Uterus (tissue), 4 donors: ENCODE data around the gene CDC42BPG. TPM values are rescaled to one million over a fixed set of nuclear protein-coding genes. Genes with fewer than 3 reads are reported as not detected.

Source experiments
- DNase-seq, 2 donors: peaks; one replicate each; pipeline ENCODE4 v3.0.0-alpha.2; 2019 to 2020
- H3K27ac ChIP-seq, 2 donors: fragments of 200-600 bp; sonication (generic); 1 replicate in 1 of 2; 2 replicates in 1 of 2; pipeline ENCODE4 v1.5.1; 2016 to 2018
- H3K27me3 ChIP-seq, 2 donors: fragments of 200-600 bp; sonication (generic); one replicate each; pipeline ENCODE4 v1.5.1; 2018 to 2019; ENCODE audit warnings: control low read depth in 1 of 2
- H3K36me3 ChIP-seq, 2 donors: fragments of 200-600 bp; sonication (generic); one replicate each; pipeline ENCODE4 v1.5.1; 2019; ENCODE audit warnings: control low read depth in 1 of 2
- H3K4me1 ChIP-seq, 2 donors: fragments of 200-600 bp; sonication (generic); one replicate each; pipeline ENCODE4 v1.5.1; 2018 to 2019; ENCODE audit warnings: control low read depth in 1 of 2
- H3K4me3 ChIP-seq, 2 donors: fragments of 200-600 bp; sonication (generic); 1 replicate in 1 of 2; 2 replicates in 1 of 2; pipeline ENCODE4 v1.5.1; 2018 to 2019; ENCODE audit warnings: mild to moderate bottlenecking in 1 of 2
- H3K9me3 ChIP-seq, 2 donors: fragments of 200-600 bp; sonication (generic); one replicate each; pipeline ENCODE4 v1.5.1; 2019; ENCODE audit warnings: control low read depth in 1 of 2
- CTCF ChIP-seq, 4 experiments: fragments of 200-600 bp in 2 of 4; fragments of 450-650 bp in 2 of 4; sonication (generic) in 2 of 4; IDR thresholded peaks; one replicate each; pipeline ENCODE4 v1.5.1; 2016 to 2019; ENCODE audit warnings: antibody characterized with exemption in 4 of 4, mild to moderate bottlenecking in 2 of 4, moderate library complexity in 1 of 4
- POLR2A ChIP-seq, 2 donors: fragments of 450-650 bp; IDR thresholded peaks; one replicate each; pipeline ENCODE4 v1.6.1; 2016; ENCODE audit warnings: antibody characterized with exemption in 2 of 2, mild to moderate bottlenecking in 1 of 2, moderate library complexity in 1 of 2
- intact Hi-C: fragments of 100-400 bp; cut with DNase I; formaldehyde crosslinking; loops from one replicate; pipeline ENCODE4 v1.15.1; 2023; ENCODE audit warnings: low total_unique reads
- total RNA-seq, 4 donors: library from RNA; depleted of rRNA in 3 of 4; stranded (reverse); fragments of >200 nt in 3 of 4; gene quantifications; one replicate each; pipeline versions ENCODE4 v1.1.0 to v1.2.4, GENCODE V29; 2014 to 2023
- donor health status: DM: yes; HTN: yes; CAD: no.

CDC42BPG gene
- 1 to 10 TPM in 1 of 4 donors, under 1 TPM in 3; under 0.01 to 2.7 (median 0.30) TPM for total RNA-seq

- Histone ChIP-seq H3K9me3 (no peaks in the 10 kb centered on the region), H3K27ac (no peak within 1 kb of the TSS), H3K27me3 (no peaks in the 10 kb centered on the region), H3K36me3 (no peaks in the 10 kb centered on the region), H3K4me1 (peaks cover 0 to 5% of the 10 kb centered on the region in 2 donors), H3K4me3 (peak within 1 kb of the TSS; percentile 4 to 41)
- intact Hi-C loops: loop anchor here (2.0 kb wide), 1 partner anchor 44 kb away; no protein-coding TSS in a partner anchor
- DNase-seq: peak in 1 of 2 donors; percentile 53
- TF ChIP-seq POLR2A (IDR thresholded peaks at IDR 0.05): no peak
- peak; percentile 24 to 73 (median 58) for TF ChIP-seq CTCF (IDR thresholded peaks at IDR 0.05)
Measured at GRCh38 chr11:64844330-64845128, at the start of gene CDC42BPG. CDC42BPG (minus strand) TSS chr11:64844653; CDS start chr11:64844569, 84 bp downstream.

- intact Hi-C loops: no loop called here
- no peaks in the 10 kb centered on the region for H3K36me3 ChIP-seq
- DNase-seq: no peak
- no peaks in the 10 kb centered on the region for H3K9me3 ChIP-seq
- peak overlapping the region in 1 of 2 donors; percentile 6 for H3K4me3 ChIP-seq
- TF ChIP-seq POLR2A (IDR thresholded peaks at IDR 0.05): no peak
- no peak for TF ChIP-seq CTCF (IDR thresholded peaks at IDR 0.05)
- H3K27me3 ChIP-seq: no peaks in the 10 kb centered on the region
- H3K4me1 ChIP-seq: no peaks in the 10 kb centered on the region
- no peak overlapping the region for H3K27ac ChIP-seq
Measured at GRCh38 chr11:64893194-64894069, 49.0 kb upstream of the CDC42BPG start.

- intact Hi-C loops: no loop called here
- H3K9me3 ChIP-seq: no peaks in the 10 kb centered on the region
- peaks cover 0 to under 1% of the 10 kb centered on the region in 2 donors for H3K4me1 ChIP-seq
- TF ChIP-seq POLR2A (IDR thresholded peaks at IDR 0.05): no peak
- no peak for TF ChIP-seq CTCF (IDR thresholded peaks at IDR 0.05)
- no peaks in the 10 kb centered on the region for H3K36me3 ChIP-seq
- peak overlapping the region in 1 of 2 donors; percentile 6 for H3K4me3 ChIP-seq
- no peaks in the 10 kb centered on the region for H3K27me3 ChIP-seq
- DNase-seq: no peak
- no peak overlapping the region for H3K27ac ChIP-seq
Measured at GRCh38 chr11:64892838-64893193, 48.4 kb upstream of the CDC42BPG start.

GRCh38 chr11:64892411-64892831 is 48.0 kb upstream of the CDC42BPG start:
- no peak overlapping the region for H3K27ac ChIP-seq

More at GRCh38 chr11:64892411-64892831, 48.0 kb upstream of the CDC42BPG start:
- Histone ChIP-seq H3K36me3 (no peaks in the 10 kb centered on the region), H3K27me3 (no peaks in the 10 kb centered on the region), H3K4me1 (peaks cover 0 to 5% of the 10 kb centered on the region in 2 donors), H3K9me3 (no peaks in the 10 kb centered on the region), H3K4me3 (no peak overlapping the region)
- no peak for TF ChIP-seq POLR2A (IDR thresholded peaks at IDR 0.05)
- TF ChIP-seq CTCF (IDR thresholded peaks at IDR 0.05): no peak
- DNase-seq: no peak
- intact Hi-C loops: no loop called here
